HG03457 (cell line): ENCODE measurements around the gene ATF7IP.
A peak's percentile ranks its signal among the peaks of the same experiment; 100 is the strongest.
"Not testable (repeated sequence)": the region's sequence is repeated elsewhere in the genome, so short reads cannot be mapped to it uniquely, and the experiment has no call there.

Experiments
- ATAC-seq: cut with Tn5 transposase; IDR thresholded peaks from one replicate; pipeline ENCODE4 v1.9.1; 2021; ENCODE audit warnings: moderate number of reproducible peaks; ENCODE audit not compliant: unreplicated experiment

The ATF7IP gene

GRCh38 chr12:14373217-14373616 lies 7.7 kb downstream of the ATF7IP start:
- ATAC-seq: no peak

GRCh38 chr12:14379508-14379907 lies 14.0 kb downstream of the ATF7IP start:
- ATAC-seq: no peak

- peak; percentile 79 for ATAC-seq
Observed at GRCh38 chr12:14384783-14385638, 19.5 kb downstream of the ATF7IP start.

GRCh38 chr12:14387219-14387871 lies 21.9 kb downstream of the ATF7IP start:
- ATAC-seq: no peak

GRCh38 chr12:14390449-14390848 lies 25.0 kb downstream of the ATF7IP start:
- ATAC-seq: no peak

- ATAC-seq: no peak
Observed at GRCh38 chr12:14390870-14391530, 25.5 kb downstream of the ATF7IP start.

- no peak for ATAC-seq
Observed at GRCh38 chr12:14393751-14394150, 28.3 kb downstream of the ATF7IP start.

- ATAC-seq: peak; percentile 53
Observed at GRCh38 chr12:14394317-14395073, 29.0 kb downstream of the ATF7IP start.

GRCh38 chr12:14395074-14395778 lies 29.7 kb downstream of the ATF7IP start:
- ATAC-seq: peak; percentile 41

GRCh38 chr12:14396071-14396470 lies 30.6 kb downstream of the ATF7IP start:
- peak; percentile 59 for ATAC-seq

GRCh38 chr12:14399871-14400270 lies 34.4 kb downstream of the ATF7IP start:
- no peak for ATAC-seq

- ATAC-seq: no peak
Observed at GRCh38 chr12:14400599-14400998, 35.1 kb downstream of the ATF7IP start.

- not testable (repeated sequence) for ATAC-seq
Observed at GRCh38 chr12:14401267-14401666, 35.8 kb downstream of the ATF7IP start.

- no peak for ATAC-seq
Observed at GRCh38 chr12:14402697-14403096, 37.2 kb downstream of the ATF7IP start.

GRCh38 chr12:14403293-14403692 lies 37.8 kb downstream of the ATF7IP start:
- ATAC-seq: no peak

- no peak for ATAC-seq
Observed at GRCh38 chr12:14403711-14404196, 38.3 kb downstream of the ATF7IP start.

- not testable (repeated sequence) for ATAC-seq
Observed at GRCh38 chr12:14405407-14405806, 39.9 kb downstream of the ATF7IP start.

GRCh38 chr12:14408208-14408607 lies 42.7 kb downstream of the ATF7IP start:
- ATAC-seq: no peak

GRCh38 chr12:14410177-14410576 lies 44.7 kb downstream of the ATF7IP start:
- no peak for ATAC-seq
